HepG2 (cell line): ENCODE results near the gene PLCXD1. TPM values are rescaled to one million over a fixed set of nuclear protein-coding genes. Genes with fewer than 3 reads are reported as not detected.

Experiments
- ARID4A ChIP-seq: sonication (generic); formaldehyde crosslinking; IDR thresholded peaks from 2 replicates; pipeline ENCODE4 v1.5.0; 2020; ENCODE audit warnings: mild to moderate bottlenecking, missing genetic modification reagents, borderline replicate concordance
- CENPBD1 ChIP-seq: sonication (generic); formaldehyde crosslinking; IDR thresholded peaks from 2 replicates; pipeline ENCODE4 v1.8.0; 2022; ENCODE audit warnings: missing genetic modification reagents, low read depth, mild to moderate bottlenecking, borderline replicate concordance
- HNF1B ChIP-seq: sonication (generic); formaldehyde crosslinking; IDR thresholded peaks from 2 replicates; pipeline ENCODE4 v1.5.1; 2020; ENCODE audit warnings: mild to moderate bottlenecking, moderate library complexity, missing genetic modification reagents
- KDM6A ChIP-seq: IDR thresholded peaks from 2 replicates; pipeline ENCODE4 v1.6.1; 2016; ENCODE audit warnings: low read depth
- MTF2 ChIP-seq: sonication (generic); formaldehyde crosslinking; IDR thresholded peaks from 2 replicates; pipeline ENCODE4 v1.5.0; 2020; ENCODE audit warnings: missing genetic modification reagents, borderline replicate concordance
- PAF1 ChIP-seq: IDR thresholded peaks from 2 replicates; pipeline ENCODE4 v1.6.1; 2016; ENCODE audit warnings: missing genetic modification reagents, missing compliant biosample characterization
- PHF8 ChIP-seq: sonication (generic); formaldehyde crosslinking; IDR thresholded peaks from 2 replicates; pipeline ENCODE4 v1.5.0; 2020; ENCODE audit warnings: missing genetic modification reagents
- RBFOX2 ChIP-seq: fragments of 200-400 bp; formaldehyde crosslinking; IDR thresholded peaks from 2 replicates; pipeline ENCODE4 v1.6.1; 2017; ENCODE audit warnings: low read depth, mild to moderate bottlenecking, low read length
- TARDBP ChIP-seq: sonication (generic); formaldehyde crosslinking; IDR thresholded peaks from 2 replicates; pipeline ENCODE4 v1.8.0; 2022; ENCODE audit warnings: mild to moderate bottlenecking, missing genetic modification reagents
- TBP ChIP-seq: sonication (generic); formaldehyde crosslinking; IDR thresholded peaks from 2 replicates; pipeline ENCODE4 v1.5.0; 2020; ENCODE audit warnings: missing genetic modification reagents
- TRIM24 ChIP-seq: sonication (generic); formaldehyde crosslinking; IDR thresholded peaks from 2 replicates; pipeline ENCODE4 v1.8.0; 2022; ENCODE audit warnings: mild to moderate bottlenecking, missing genetic modification reagents
- ZNF18 ChIP-seq: sonication (generic); formaldehyde crosslinking; IDR thresholded peaks from 2 replicates; pipeline ENCODE4 v1.8.0; 2022; ENCODE audit warnings: mild to moderate bottlenecking, missing genetic modification reagents; ENCODE audit not compliant: insufficient replicate concordance
- ZNF317 ChIP-seq: sonication (generic); formaldehyde crosslinking; IDR thresholded peaks from 2 replicates; pipeline ENCODE4 v1.5.0; 2020; ENCODE audit warnings: mild to moderate bottlenecking, missing genetic modification reagents
- ZNF33B ChIP-seq: sonication (generic); formaldehyde crosslinking; IDR thresholded peaks from 2 replicates; pipeline ENCODE4 v1.5.1; 2020; ENCODE audit warnings: mild to moderate bottlenecking, missing genetic modification reagents
- ZNF709 ChIP-seq: sonication (generic); formaldehyde crosslinking; IDR thresholded peaks from 2 replicates; pipeline ENCODE4 v1.5.0; 2020; ENCODE audit warnings: mild to moderate bottlenecking, missing genetic modification reagents
- ZNF720 ChIP-seq: sonication (generic); formaldehyde crosslinking; IDR thresholded peaks from 2 replicates; pipeline ENCODE4 v1.4.0; 2020; ENCODE audit warnings: missing genetic modification reagents
- ZNF749 ChIP-seq: sonication (generic); formaldehyde crosslinking; IDR thresholded peaks from 2 replicates; pipeline ENCODE4 v1.8.0; 2022; ENCODE audit warnings: mild to moderate bottlenecking, missing genetic modification reagents, moderate library complexity, borderline replicate concordance
- ZNF772 ChIP-seq: sonication (generic); formaldehyde crosslinking; IDR thresholded peaks from 2 replicates; pipeline ENCODE4 v1.5.0; 2020; ENCODE audit warnings: mild to moderate bottlenecking, missing genetic modification reagents
- polyA plus RNA-seq, 8 experiments: library from polyadenylated mRNA; depleted of rRNA in 3 of 8; stranded (reverse) in 7 of 8; unstranded in 1 of 8; fragments of >200 nt; fragmentation: Illumina TruSeq in 4 of 8; extraction: Trizol in 4 of 8; gene quantifications; 2 replicates each; pipeline versions ENCODE4 v1.2.1 to v1.2.3, GENCODE V29; 2011 to 2016; ENCODE audit warnings: low read depth in 4 of 8, missing spikeins in 1 of 8, mixed read lengths in 1 of 8; ENCODE audit not compliant: insufficient read depth in 1 of 8
- total RNA-seq, 5 experiments: library from RNA; depleted of rRNA; stranded (reverse); fragments of >200 nt; fragmentation: Illumina TruSeq; extraction: Trizol; gene quantifications; 2 replicates each; pipeline ENCODE4 v1.2.3, GENCODE V29; 2016; ENCODE audit warnings: low read depth in 1 of 5
- TF ChIP-seq, protein P1 (sequence below): sonication (generic); formaldehyde crosslinking; IDR thresholded peaks from 2 replicates; pipeline ENCODE4 v1.5.1; 2020; ENCODE audit warnings: missing genetic modification reagents, mild to moderate bottlenecking, borderline replicate concordance
- TF ChIP-seq, protein P2 (sequence below): sonication (generic); formaldehyde crosslinking; conservative IDR thresholded peaks from 2 replicates; pipeline ENCODE4 v1.4.0; 2020; ENCODE audit warnings: missing genetic modification reagents

Gene PLCXD1
- total and polyA plus RNA-seq, 2 of the 13 experiments (the other 11 are each of a cell fraction or from before 2014, with no cell fraction given) = 87.7 to 153 TPM

- peak; percentile 60; the same call in 1 of the 2 replicates for TF ChIP-seq ARID4A (CRISPR knock-in tag)
- peak; percentile 34; the same call in 1 of the 2 replicates for TF ChIP-seq ZNF317 (CRISPR knock-in tag)
- no peak for TF ChIP-seq ZNF33B (CRISPR knock-in tag)
- peak; percentile 71; the same call in 1 of the 2 replicates for TF ChIP-seq ZNF709 (CRISPR knock-in tag)
- TF ChIP-seq, protein P1, sequence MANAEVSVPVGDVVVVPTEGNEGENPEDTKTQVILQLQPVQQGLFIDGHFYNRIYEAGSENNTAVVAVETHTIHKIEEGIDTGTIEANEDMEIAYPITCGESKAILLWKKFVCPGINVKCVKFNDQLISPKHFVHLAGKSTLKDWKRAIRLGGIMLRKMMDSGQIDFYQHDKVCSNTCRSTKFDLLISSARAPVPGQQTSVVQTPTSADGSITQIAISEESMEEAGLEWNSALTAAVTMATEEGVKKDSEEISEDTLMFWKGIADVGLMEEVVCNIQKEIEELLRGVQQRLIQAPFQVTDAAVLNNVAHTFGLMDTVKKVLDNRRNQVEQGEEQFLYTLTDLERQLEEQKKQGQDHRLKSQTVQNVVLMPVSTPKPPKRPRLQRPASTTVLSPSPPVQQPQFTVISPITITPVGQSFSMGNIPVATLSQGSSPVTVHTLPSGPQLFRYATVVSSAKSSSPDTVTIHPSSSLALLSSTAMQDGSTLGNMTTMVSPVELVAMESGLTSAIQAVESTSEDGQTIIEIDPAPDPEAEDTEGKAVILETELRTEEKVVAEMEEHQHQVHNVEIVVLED = 0 out of 2 replicates have a peak, but pooled peaks have one; percentile 7
- TF ChIP-seq HNF1B (CRISPR knock-in tag) = peak; percentile 83
- no peak for TF ChIP-seq MTF2 (CRISPR knock-in tag)
- TF ChIP-seq PAF1 (CRISPR knock-in tag) = no peak
- TF ChIP-seq ZNF720 (CRISPR knock-in tag) = no peak
- TF ChIP-seq KDM6A (CRISPR knock-in tag) = 0 out of 2 replicates have a peak, but pooled peaks have one; percentile 28
- TF ChIP-seq PHF8 = no peak
- TF ChIP-seq TBP (CRISPR knock-in tag) = no peak
- no peak for TF ChIP-seq CENPBD1 (CRISPR knock-in tag)
- peak; percentile 62; the same call in 1 of the 2 replicates for TF ChIP-seq TARDBP (CRISPR knock-in tag)
- no peak for TF ChIP-seq ZNF749 (CRISPR knock-in tag)
- TF ChIP-seq ZNF18 (CRISPR knock-in tag) = peak; percentile 100
- TF ChIP-seq ZNF772 (CRISPR knock-in tag) = no peak
- TF ChIP-seq TRIM24 (CRISPR knock-in tag) = no peak
- peak; percentile 61 for TF ChIP-seq RBFOX2
- TF ChIP-seq, protein P2, sequence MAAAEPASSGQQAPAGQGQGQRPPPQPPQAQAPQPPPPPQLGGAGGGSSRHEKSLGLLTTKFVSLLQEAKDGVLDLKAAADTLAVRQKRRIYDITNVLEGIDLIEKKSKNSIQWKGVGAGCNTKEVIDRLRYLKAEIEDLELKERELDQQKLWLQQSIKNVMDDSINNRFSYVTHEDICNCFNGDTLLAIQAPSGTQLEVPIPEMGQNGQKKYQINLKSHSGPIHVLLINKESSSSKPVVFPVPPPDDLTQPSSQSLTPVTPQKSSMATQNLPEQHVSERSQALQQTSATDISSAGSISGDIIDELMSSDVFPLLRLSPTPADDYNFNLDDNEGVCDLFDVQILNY (CRISPR knock-in tag) = no peak
These were observed 10.3 kb upstream of the PLCXD1 start (continued) for GRCh38 chrX:270848-271367.
